Activated CD8-positive, alpha-beta memory T cell treated with anti-CD3 and anti-CD28 coated beads, Interleukin-2, amount 50 U/mL, for 24 hours (primary cell): ENCODE results near the gene NRXN3.

Source experiments
- DNase-seq: peaks from one replicate; pipeline ENCODE4 v3.0.0-alpha.2; 2020; ENCODE audit errors: extremely low read depth

Gene NRXN3

DNA sequence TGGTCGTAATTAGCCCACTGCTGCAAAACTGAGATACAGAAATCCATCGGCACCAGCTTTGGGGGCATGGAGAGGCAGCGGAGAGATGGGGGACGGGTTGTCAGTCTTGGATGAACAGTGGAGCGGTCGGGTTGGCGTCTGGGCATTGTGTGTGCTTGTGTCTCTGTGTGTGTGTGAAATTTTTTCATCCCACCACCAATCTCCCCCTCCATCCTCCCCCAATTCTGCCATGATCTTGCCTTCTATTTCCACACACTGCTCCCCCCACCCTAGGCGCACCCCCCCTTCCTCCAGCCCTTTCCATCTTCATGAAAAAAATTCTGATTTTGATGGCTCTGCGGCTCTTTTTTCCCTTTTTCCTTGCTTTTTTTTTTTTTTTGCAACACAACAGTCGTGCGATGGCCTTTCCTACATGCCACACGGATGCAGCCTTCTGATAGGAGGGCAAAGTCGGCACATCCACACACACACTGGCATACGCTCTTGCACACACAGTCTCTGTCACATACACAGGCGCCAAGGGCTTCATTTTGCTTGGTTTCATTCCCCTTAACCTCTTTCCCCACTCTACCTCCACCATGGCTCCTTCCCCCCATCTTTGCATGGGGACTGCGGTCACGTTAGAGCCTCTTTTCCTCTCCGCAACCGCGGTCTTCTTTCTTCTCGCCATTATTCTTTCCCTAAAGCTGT, 3.3 kb downstream of the NRXN3 start:
- DNase-seq = no peak

DNA sequence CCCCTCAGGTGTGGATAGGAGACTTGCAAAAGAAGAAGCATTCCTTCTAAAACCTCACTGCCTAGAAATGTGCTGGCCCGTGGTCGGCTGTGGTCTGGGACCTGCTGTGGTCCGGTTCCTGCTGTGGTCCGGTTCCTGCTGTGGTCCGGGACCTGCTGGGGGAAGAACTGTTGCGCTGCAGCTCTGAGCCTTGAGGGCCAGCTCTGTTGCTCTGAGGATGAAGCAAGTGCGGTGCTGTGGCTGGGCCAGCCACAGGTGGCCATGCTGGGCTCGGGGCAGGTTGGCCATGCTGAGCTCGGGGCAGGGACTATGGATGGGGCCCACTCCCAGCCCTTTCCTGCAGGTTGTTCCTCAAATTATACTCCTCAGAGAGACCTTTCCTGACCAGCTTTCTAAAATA, 5.2 kb downstream of the NRXN3 start:
- DNase-seq = no peak

GRCh38 chr14:78178071-78178470, 7.9 kb downstream of the NRXN3 start:
- no peak for DNase-seq

GRCh38 chr14:78178971-78179370, 8.8 kb downstream of the NRXN3 start:
- DNase-seq = no peak

DNA sequence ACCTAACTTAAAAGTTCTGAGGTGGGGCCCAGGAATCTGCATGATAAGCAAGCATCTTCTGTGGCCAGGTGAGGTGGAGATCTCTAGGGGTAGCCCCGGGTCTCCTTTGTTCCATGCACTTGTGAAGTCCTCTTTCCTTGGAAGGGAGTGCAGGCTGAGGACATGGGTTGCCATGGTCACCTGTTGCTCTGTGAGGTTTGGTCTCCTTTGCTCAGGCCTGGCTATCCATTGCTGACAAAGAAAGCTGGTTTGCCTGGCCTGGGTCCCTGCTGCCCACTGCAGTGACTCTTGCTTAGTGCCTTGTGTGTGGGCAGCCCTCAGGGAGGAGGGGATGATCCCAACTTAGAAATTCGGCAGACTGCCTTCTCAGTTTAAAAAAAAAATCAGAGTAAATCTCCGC, 11.1 kb downstream of the NRXN3 start:
- DNase-seq = no peak

DNA sequence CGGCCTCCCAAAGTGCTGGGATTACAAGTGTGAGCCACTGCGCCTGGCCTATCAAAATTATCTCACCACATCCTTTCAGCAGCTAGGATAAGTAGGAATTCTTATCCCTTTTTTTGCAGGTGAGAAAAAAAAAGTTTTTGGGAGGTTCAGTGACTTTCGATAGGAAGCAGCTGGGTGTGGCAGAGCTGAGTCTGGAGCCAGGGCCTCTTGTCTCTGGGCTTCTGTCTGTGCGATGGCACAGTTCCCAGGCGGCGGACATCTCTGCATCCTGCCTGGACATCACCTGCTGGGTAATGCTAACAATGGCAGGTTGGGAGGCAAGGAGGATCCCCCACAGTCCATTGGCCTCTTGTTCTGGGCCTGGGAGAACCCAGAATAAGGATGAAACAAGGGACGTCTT, 12.5 kb downstream of the NRXN3 start:
- no peak for DNase-seq

DNA sequence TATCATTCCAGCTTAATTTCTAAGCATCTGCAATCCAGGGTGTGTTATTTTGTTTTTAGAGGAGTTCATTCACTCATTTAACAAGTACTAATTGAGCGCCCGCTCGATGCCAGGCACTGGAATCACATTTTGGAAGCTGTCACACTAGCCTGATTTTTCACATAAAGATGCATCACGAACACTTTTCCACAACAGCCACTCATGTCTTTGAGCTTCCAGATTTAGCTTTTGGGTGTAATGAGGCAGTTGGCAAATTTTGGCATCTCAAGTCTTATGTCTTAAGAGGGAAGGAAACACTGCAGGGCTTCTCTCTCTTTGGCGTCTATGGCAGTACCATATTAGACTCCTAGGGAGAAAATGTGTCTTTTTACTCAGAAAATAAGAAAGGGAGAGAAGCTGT, 14.0 kb downstream of the NRXN3 start:
- DNase-seq = no peak

DNA sequence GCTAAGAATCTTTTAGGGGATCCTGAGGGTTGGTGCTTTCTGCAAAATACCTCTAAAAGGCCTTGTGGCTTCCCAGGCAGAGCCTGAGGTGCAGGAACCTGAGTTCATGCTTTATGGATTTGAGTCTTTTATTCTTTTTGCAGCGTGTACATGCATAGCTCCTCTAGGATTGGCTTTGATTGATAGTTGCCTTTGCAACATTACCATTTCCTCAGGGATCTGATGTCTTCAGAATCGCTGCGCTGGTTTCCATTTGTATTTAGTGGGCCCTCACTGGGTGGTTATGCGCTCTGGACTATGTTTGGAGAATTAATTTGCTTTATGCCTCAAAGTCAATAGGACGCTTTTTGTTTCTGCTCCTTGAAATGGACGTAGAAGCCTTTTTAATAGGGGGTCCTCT, 16.1 kb downstream of the NRXN3 start:
- no peak for DNase-seq

- DNase-seq = no peak
Measured at GRCh38 chr14:78188882-78189281, 18.7 kb downstream of the NRXN3 start.

DNA sequence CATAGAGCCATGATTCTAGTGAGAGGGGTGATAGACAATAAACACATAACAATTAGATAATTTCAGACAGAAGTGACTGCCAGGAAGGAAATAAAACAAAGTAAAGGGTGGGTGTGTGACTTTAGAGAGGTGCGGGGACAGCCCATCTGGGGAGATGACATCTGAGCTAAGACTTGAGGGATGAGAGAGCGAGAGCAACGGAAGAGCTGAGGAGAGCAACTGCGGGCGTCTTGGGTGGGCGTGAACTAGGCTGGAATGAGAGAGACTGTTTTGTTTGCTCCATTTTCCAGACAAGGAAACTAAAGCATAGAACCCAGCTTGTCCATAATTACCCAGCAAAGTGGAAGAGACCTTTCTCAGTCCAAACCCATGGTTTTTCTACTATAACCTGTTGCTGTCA, 25.3 kb downstream of the NRXN3 start:
- no peak for DNase-seq

- no peak for DNase-seq
Measured at GRCh38 chr14:78196323-78196722, 26.1 kb downstream of the NRXN3 start.

DNA sequence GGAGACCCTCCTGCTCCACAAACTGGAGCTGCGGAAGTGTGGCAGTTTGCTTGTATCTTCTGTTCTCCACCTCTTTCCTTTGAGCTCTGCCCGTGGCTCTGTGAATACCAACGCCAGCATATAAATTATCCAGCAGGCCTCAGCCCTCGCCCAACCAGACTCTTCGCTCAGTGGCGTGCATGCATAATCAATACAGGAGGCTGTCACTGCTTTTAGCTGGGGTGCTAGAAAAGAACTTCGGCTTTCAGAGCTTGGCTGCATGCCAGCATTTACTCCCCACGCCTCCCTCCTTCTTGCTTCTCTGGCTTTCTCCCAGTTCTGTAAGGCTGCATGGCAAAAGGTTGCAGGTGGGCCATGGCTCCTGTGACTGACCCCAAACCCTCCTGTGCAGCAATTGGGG, 26.9 kb downstream of the NRXN3 start:
- no peak for DNase-seq

- DNase-seq = no peak
Measured at GRCh38 chr14:78202163-78202562, 32.0 kb downstream of the NRXN3 start.

- no peak for DNase-seq
Measured at GRCh38 chr14:78202976-78203375, 32.8 kb downstream of the NRXN3 start.

DNA sequence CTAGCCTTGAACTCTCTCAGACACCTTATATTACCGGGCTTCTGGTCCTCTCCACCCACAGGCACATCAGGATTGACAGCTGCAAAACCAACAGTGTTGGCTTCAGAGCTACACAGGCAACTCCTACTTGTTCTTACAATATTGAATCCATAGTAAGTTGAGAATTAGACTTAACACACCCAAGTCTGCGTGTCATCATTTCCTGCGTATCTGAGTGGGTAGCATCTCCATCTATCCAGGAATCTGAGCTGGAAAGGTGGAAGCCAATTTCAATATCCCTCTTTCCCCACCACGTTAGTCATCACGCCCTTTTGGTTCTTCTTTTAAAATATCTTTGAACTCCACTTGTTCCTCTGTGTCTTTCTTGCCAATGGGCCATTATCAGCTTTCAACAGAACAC, 37.2 kb downstream of the NRXN3 start:
- DNase-seq = no peak

DNA sequence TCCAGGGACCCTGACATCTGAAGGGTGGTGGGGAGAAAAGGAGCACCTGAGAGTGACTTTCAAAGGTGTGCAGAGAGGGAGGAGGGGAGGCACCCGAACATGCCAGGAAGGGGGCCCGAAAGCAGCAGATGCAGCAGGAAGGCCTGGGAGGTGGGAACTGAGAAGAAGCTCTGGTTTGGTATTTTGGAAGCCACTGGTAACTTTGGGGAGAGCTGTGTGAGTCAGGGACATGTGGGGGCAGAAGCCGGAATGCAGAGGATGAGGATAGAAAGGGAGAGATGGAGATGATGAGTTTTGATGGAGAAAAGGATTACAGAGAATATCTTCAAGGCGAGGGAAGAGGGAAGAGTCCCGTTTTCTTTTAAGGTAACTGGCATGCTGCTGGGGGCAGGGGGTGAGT, 50.1 kb downstream of the NRXN3 start:
- DNase-seq = no peak

DNA sequence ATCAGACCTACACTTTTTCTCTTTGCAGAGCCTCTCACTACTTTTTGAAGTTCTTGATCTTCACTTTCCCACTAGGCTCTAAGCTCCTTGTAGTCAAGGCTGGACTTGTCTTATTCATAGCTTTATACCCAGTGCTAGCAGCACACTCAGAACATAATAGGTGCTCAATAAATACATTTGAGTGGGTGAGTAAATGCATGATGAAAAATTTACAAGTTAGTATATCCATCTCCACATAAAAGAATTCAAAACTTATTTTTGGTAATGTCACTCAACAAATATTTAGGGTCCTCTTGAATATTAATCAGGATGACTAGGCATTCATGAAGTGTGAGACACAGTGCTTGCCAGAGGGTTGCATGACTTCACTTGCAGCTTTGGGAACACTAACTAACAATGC, 52.6 kb downstream of the NRXN3 start:
- no peak for DNase-seq

- DNase-seq = no peak
Measured at GRCh38 chr14:78227248-78228077, 57.3 kb downstream of the NRXN3 start.

DNA sequence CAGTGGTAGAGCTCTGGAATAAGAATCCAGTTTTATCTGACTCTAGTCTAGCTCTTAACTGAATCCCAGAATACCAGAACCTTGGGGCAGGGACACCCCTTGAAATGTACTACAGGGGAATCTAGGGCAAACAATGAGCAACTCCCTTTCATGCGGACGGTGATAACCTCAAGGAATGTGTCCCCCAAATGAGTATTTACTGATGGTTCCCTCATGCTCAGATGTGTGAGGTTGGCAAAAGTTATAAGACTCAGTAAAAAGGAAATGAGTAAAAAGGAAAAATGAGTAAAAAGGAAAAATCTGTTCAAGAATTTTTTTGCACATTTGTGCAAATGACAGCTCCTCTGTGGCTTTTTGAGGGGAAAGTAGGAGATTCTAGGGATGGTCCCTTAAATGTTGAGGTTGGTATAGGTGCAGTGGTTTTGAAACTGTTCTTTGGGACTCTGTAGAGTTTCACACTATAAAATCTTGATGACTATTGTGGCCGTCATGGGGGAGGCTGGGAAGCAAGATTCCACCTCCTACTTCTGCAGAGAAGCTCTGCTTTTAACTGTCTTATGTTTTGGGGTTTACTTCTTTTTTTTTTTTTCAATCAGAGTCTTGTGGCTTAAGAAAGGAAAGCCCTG, 58.6 kb downstream of the NRXN3 start:
- DNase-seq = no peak

- no peak for DNase-seq
Measured at GRCh38 chr14:78232231-78233000, 62.2 kb downstream of the NRXN3 start.

DNA sequence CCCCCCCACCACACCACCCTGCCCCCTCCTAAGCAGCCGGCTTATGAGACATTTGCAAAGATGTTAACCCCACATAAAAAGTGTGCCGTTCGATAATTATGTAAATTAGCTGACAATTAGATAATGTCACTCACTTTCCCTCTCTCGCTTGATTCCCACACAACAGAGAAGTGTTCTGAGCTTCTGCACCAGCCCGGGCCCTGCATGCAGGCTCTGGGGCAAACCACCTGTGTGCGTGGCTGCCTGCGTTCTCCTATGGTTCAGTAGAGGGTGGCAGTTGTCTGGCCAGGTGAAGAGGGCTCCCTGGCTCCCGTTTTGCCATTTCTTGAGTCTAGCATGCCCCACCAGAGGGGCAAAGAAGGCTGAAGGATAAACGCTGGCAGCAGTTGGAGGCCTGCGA, 68.0 kb downstream of the NRXN3 start:
- no peak for DNase-seq

DNA sequence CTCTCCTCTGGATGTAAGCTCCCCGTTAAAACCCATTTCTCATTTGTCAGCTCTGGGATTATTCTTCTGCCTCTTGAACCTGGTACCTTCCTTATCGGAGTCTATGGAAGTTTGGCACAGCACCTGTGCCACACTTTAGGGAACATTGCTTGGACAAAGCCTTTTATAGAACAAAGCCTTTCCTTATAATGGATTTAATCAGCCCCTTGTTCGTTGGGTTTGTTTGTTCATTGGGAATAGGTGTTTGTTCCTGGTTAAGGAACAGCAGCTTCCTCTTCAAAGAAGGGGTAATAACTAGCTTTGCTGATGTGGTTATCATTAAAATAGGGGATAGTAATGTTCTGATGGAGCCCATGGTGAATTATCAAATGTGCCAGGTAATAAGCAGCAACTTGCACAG, 70.4 kb downstream of the NRXN3 start:
- no peak for DNase-seq
